CD4-positive, alpha-beta T cell treated with Interleukin-6 at 100 ng/mL for 8 hours (primary cell): ENCODE measurements around the gene GSTM3.
"Not testable (repeated sequence)": the region's sequence is repeated elsewhere in the genome, so short reads cannot be mapped to it uniquely, and the experiment has no call there.

Experiments
- DNase-seq: peaks from one replicate; pipeline ENCODE4 v3.0.0-alpha.2; 2020; ENCODE audit warnings: mixed read lengths, low spot score

GSTM3 gene

DNA sequence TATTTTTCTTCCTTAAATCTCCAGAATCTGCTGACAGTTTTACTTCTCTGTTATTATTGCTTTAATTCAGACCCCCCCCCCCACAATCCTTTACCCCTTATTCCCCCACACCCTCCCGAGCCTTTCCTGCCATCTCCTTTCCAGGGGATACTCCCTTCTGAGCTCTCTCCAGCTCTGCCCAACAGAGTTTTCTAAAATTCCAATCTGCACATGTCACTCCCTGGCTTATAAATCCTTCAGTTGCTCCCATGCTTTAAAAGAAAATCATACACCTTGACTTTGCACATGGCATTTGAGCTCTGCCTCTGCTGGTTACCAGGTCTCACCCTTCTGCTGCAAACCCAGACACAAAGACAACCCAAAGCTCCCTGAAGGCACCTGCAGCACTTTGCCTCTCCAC, 34.6 kb upstream of the GSTM3 start:
- DNase-seq = no peak

DNA sequence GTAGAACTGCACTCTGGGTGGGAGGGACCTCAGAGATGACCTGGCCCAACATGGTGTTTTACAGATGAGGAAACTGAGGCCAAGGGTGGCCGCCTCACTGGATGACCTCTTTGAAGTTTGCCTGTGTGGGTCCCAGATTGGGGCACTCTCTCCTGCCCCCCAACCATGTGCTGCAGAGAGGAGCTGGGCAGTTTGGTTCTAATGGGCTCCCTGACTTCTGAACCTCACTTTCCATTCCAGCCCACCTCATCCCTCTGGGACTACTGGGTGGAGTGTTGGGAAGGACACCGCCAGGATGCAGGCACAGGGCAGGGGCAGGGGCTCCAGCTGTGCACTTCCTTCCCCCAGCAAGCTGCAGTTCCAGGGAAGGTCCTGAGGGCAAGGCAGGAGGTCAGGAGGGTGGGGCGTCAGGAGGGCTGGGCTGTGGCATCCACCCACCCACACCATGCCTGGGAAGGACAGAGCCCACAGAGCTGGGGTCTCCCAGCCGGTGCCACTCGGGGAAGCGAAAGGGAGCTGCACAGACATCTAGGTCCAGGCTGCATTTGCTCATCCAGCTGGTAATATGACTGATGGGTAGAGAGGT, 33.2 kb upstream of the GSTM3 start:
- DNase-seq = no peak

DNA sequence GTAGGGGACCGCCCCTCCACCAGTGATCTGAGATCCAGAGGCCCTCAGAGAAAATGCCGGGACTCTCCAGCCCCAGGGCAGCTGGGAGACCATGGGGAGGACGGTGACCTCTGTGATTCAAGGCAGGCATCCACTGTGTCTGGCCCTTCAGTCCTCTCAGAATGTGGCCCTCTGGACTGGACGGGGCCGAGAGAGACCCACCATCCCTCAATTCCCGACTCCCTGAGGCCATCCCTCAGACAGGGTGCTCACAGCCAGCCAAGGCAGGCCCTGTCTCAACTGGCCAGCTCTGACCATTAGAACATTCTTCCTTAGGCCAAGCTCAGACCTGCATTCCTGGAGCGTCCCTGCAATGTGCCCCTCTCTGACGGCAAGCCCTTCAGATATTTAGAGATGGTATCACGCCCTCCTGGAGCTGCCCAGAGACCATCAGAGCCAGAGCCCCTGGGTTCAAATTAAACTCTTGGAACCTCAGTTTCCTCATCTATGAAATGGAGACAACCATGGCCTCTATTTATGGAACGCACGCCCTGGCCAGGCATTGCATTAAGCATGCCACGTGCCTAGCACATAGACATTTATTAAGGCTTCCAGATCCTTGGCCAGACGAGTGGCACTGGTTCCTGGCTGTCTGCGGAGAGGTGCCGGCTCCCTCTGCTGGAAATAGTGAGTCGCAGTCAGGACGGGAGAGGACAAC, 32.5 kb upstream of the GSTM3 start:
- peak; percentile 77 for DNase-seq

DNA sequence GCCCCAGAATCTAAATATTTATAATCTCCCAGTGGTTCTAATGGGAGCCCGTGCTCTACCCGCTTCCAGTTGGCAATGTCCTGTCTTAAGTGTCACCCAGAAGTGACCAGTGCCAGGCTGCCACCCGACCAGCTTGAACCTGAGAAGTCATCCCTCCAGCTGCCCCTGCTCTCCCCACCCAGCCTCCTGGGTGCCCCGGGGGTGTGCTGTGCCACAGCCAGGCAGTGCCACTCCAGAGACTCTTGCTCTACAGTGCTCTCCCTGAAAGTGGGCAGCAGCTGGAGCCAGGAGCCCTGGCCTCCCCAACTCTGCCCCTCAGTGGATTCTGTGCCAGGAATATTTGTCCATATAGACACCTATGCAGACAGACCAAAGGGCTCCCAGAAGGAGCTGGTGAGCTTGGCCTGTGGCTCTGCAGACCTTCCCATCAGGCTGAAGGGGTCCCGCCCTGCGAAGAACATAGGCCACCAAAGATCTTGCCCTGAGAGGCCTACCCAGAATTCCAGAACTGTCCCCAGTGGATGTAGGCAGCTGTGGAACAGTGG, 31.9 kb upstream of the GSTM3 start:
- no peak for DNase-seq

DNA sequence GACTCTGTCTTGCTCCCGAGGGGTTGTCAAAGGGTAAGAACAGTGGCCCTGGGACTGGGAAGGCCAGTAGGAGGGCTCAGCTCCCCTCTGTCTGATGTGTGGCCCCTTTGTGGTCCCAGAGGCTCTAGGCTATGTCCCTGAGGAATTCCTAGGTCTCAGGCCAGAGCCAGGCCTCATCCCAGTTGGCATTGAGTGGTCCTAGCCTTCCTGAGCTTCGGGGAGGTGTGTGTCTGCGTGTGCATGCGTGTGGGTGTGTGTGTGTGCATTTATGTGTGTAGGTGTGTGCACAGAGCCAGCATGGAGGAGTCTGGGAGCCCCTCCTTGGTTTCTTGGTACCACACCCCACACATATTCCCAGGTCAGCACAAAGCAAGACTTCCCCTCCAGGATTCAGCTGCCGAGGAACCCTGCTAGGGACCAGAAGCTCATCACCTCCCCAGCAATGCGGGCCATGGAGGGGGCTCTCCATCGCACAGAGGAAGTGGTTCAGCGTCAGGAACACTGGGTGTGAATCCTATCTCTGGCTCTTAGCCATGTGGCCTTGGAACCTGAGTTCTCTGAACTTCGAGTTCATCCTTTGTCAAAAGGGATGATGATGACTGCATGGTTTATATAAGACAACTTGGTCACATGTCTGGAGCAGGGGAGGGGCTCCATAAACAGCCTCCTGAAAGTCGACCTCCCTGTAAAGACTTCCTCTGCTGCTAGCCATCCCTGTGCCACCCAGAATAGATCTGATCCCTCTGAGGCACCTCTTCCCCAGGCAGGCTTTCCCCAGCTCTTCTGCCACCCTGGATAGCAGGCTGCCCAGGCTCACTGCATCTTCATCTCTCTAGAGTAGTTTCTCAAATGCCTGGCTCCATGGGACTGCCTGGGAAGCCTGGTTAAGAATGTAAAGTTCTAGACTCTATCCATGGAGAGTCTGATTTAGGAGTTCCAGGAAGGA, 31.1 kb upstream of the GSTM3 start:
- no peak for DNase-seq

DNA sequence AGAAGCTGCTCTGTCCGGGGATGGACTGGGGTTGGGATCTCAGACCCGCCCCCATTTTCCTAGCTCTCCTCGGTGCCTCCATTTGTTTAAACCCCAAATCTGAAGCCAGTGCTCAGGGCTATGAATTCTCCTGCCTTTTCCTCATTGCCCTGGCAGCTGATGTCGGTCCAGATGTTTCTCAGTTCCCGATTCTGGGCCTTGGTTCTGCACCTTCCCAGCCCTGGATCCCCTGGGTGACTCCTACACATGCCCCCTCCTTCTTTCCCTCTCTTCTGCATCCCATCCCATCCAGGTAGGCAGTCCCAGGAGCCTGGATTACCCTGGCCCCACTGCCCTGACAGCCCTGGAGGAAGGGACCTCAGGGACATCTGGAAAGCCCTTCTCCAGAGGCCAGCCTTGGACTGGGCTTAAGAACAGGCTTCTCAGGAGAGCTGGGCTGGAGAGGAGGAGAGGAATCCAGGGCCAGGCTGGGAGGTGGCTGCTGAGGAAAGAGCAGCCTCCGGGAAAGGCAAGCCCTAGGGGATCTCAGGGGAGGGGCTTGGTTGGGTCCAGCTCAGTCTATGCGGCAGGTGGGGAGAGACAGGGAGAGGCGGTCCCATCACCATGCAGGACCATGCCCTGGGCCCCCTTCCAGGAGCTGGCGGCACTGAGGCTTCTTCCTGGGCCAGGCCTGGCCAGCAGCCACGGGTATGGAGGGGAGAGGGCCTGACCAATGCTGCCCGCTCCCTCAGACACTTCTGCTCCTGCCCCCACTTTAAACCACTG, 29.7 kb upstream of the GSTM3 start:
- no peak for DNase-seq

DNA sequence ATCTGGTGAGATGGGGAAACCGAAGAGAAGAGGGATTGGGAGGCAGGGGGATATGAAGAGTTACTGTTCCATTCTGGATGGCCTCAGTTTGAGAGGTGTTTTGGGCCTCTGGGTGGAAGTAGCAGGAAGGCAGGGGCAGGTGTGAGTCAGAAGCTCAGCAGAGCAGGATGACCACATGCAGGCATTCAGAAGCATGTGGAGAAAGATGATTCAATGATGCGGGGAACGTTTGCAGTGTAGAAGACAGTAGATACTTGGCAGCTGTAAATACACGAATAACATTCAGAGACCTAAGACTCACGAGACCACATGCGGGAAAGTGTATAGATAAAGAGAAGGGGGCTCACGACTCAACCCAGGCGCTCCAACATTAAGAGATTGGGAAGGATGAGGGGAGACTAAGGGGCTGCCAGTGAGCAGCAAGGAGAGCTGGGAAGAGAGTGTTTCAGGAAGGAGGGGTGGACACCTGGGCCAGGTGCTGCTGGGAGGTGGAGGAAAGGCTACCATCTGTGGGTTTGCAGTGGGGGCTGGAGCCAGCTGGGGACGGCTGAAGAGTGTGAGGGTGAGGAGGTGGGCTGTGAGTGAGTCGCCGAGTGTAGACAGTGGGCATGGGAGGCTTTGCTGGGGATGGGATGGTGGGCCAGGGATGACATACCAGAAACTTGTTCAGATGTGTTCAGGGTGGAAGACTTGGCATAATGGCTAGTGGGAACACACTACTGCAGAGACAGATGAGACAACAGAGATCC, 28.7 kb upstream of the GSTM3 start:
- no peak for DNase-seq

DNA sequence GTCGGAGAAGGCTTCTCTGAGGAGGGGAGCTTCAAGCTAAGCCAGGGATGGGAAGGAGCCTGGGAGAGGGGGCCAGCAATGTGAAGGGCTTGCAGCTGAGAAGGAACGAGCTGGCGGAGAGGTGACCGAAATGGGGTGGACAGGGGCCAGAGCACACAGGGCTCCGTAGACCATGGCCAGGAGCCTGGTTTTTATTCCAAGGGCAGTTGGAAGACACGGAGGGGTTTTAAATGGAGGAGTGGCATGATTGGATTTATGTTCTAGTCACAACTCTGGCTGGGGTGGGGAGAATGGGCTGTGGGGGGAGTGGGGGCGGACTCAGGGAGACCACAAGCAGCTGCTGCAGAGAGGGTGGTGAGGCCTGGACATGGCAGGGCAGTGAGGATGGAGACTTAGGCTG, 28.0 kb upstream of the GSTM3 start:
- DNase-seq = no peak

DNA sequence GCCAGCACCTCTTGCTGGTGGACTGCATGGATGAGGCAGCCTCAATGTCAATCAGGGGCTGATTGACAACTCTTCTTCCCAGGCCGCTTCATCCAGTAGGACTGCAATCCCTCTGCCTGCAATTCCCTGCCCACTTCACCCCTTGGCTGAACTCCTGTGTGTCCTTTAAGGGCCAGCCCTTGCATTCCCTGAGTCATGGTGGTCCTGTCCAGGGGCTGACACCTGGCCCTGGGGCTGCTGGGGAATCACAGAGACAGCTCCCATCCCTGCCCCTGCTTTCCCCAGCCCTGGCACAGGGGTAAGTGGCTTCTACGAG, 27.5 kb upstream of the GSTM3 start:
- no peak for DNase-seq

DNA sequence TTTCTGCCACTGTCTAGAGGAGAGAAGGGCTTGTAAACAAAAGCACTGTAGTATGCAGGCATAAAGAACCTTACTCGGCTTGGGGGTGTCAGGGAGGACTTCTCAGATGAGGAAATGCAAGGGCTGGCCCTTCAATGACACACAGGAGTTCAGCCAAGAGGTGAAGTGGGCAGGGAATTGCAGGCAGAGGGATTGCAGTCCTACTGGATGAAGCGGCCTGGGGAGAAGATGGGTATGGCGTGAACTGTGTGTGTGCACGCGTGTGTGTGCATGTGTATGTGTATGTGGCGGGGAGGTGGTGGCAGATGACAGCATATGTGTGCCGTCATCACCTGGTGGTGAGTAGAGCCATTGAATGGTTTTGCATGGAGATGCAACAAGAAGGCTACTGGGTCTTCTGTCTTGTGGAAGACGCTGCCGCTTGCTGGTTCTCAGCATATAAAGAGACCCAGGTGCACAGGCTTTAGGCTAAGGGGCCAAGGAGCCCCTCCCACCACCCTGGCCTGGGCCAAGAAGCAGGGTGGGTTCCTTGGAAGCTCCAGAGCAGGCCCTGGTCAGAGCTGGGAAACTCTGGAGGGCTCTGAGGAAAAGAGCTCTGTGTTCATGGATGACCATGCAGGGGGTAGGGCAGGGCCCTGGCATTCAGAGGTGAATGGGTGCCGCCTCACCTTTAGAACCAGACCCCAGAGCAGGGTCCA, 26.9 kb upstream of the GSTM3 start:
- no peak for DNase-seq

DNA sequence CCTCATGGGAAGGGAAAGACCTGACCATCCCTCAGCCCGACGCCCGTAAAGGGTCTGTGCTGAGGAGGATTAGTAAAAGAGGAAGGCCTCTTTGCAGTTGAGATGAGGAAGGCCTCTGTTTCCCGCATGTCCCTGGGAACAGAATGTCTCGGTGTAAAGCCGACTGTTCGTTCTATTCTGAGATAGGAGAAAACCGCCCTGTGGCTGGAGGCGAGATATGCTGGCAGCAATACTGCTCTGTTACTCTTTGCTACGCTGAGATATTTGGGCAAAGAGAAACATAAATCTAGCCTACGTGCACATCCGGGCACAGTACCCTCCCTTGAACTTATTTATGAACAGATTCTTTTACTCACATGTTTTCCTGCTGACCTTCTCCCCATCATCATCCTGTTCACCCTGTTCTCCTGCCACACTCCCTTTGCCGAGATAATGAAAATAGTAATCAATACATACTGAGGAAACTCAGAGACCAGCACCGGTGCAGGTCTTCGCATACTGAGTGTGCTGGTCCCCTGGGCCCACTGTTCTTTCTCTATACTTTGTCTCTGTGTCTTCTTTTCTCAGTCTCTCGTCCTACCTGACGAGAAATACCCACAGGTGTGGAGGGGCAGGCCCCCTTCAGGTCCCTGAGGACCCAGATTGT, 26.3 kb upstream of the GSTM3 start:
- DNase-seq = not testable (repeated sequence)

DNA sequence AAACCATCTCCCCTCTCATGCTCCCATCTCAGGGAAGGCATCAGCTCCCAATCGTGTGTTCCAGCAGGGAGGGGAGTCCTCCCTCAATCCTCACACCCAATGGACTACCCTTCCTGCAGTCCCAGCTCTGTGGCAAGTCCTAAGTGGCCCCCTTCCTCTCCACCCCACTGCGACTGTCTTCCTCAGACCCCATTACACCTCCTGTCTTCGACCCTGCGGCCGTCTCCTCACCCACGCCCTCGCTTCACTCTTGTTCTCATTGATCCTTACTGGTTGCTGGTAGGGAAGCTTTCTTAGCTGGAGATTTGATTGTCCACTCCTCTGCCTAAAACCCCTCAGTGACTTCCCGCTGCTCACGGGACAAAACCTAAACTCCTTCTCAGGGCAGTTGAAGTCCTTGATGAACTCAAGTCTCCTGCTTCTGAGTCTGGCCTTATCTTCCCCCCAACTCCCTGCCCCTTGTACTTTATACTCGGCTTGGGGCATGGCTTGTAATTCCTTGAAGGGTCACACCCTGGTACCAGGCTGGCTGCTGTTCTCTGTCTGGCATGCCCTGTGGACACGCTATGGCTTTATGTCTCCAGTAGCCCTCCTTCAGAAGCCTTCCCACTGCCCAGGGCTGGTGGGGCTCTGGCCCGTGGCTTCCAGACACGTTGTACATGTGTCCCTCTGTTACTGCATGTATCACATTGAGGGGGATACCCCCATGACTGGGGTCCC, 25.2 kb upstream of the GSTM3 start:
- no peak for DNase-seq

DNA sequence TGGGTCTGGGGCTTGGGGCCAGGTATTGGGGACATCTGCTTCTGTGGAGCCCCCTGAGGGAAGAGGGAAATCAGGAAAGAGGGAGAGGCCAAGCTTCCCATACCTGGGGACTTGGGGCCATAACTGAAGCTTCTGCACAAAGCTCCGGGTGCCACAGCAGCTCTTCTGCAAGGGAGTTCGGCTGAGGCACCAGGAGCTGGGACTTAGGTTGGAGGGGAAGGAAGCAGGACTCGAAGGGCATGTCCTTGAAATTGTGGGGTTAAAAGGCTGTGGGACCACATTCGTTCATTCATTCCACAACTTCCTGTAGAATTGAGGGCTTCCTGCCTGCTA, 24.6 kb upstream of the GSTM3 start:
- DNase-seq = no peak

DNA sequence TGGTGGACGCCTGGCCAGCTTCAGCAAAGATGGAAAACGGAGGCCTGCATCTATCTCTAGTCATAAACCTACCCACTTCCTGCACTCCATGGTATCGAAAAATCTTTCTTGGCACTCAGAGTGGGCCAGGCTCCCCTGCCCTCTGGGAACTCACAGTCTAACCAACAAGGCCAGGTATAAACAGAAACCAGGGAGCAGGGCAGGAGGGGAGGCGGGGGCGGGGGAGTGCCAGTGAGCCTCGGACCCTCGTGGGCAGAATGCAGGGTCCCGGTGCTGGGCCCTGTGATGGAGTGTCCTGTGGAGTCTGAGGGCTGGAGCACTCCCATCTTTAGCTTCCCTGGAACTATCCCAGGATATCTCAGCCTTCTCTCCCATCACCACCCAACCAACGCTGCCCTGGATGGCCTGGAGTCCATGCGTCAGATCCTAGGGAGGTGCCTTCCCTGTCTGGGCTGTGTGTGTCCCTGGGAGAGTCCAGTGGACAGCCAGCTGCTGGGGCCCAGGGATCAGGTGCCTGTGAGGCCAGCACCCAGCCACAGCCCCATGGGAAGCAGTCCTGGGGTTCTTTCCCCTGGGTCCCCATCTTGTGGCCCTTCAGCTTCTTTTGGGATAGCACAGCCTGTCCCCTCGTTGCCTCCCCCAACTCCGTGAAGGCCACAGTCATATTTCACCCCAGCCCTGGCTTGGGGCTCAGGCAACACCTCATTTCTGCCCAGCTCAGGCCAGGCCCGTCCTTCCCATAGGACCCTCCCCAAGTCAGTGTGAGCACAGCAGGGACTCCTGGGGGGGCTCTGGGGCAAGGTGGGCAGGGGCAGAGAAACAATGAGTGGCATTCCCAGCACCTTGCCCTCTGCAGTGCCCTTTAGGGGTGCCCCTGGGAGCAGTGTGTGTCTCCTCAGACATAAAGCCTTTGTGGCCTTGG, 24.0 kb upstream of the GSTM3 start:
- no peak for DNase-seq

DNA sequence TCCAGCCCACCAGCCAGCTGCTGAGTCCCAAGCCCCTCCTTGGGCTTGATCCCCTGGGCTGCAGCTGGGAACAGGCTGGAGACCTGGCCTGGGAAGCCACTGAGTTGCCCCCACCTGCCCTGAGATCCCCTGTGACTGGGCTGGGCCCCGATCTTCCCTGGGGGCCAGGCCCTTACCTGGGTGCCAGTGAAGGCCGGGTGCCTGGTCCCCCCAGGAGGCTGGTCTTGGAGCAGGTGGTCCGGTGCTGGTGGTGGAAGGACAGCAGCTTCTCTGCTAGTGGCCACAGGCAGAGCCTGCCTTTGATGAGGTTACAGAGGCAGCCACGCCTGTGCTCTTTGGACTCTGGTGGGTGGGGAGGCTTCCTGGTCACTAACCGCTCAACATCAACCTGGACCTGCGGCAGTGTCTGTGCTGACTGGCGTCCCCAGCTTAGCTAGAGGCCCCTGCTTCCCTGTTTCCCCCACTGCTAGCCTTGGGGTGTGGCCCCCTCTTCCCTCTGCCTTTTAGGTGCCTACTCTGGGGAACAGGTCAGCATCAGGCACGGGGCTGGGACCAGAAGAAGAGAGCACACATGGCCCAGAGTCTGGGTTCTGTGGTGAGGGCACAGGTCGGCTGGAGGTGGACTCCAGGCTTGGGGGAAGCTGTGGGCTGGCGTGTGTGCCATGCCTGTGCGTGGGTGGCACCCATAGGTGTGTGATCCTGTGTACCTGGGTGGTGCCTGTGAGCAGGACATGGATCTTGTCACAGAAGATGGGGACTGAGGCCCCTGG, 23.0 kb upstream of the GSTM3 start, which contains the start of gene EPS8L3:
TSS of gene EPS8L3 (minus strand) at position 278 of the 770 bp plus-strand sequence. CDS start 2,174 bp downstream, outside the sequence.
- no peak for DNase-seq

DNA sequence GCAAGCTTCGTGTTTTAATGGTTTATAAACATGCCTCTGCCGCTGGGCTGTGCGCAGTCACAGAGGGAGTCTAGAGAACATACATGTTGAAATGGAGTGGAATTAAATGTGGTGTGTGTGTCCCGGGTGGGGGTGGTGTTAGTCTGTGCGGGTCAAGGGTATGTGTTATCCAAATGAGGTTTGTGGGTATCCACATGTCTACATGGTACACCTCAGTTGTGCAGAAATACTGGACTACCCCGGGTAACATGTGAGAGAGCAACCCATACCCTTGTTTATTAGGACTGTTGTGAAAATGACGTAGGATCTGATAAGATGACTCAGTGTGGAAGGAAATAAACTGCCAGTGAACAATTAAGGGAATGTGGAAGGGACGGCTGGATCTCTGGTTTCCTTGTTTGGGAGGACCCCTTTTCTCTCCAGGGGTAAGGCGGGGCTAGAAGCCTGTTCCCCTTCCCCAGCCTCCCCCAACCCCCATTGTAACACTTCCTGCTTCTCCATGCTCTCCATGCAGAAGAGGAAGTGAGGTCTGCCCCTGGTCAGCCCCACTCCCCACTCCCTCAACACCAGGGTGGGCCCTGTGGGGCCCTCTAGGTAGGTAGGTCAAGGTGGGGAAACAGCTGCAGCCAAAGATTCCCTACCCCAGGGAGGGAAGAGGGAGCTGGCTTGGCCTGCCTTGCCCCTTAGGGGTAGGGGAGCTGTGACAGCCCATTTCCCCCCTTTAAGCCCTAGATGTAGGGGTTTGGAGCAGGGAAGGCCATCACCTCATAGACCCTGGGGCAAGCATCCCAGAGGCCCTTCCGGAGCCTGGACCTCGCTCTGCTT, 22.2 kb upstream of the GSTM3 start:
- DNase-seq = no peak
